ENCODE measurements around the gene SOCS2. TPM values are rescaled to one million over a fixed set of nuclear protein-coding genes. Genes with fewer than 3 reads are reported as not detected.
A peak's percentile ranks its signal among the peaks of the same experiment; 100 is the strongest.

The SOCS2 gene
- total RNA-seq, 1 experiment from 2014 or later: not detected

GRCh38 chr12:93570552-93571364, 1.7 kb upstream of the SOCS2 start:
- DNase-seq: peak; percentile 85
- Histone ChIP-seq H3K9me2 (replicated peaks; ENCODE audit: insufficient read depth, low read length) (no peaks in the 10 kb centered on the region), H3K9me3 (ENCODE audit: low read length) (no peaks in the 10 kb centered on the region), H3K27ac (ENCODE audit: low read length) (no peak overlapping the region), H2AFZ (ENCODE audit: low read length) (no peak overlapping the region), H3K27me3 (ENCODE audit: low read length) (no peaks in the 10 kb centered on the region), H3K36me3 (ENCODE audit: insufficient read depth, low read length) (no peaks in the 10 kb centered on the region), H4K20me1 (ENCODE audit: insufficient read depth, low read depth, low read length) (peaks cover 3% of the 10 kb centered on the region; the same call in 1 of the 2 replicates), H3K4me2 (ENCODE audit: low read depth, low read length, poor library complexity, severe bottlenecking) (peak overlapping the region; percentile 61), H3K9ac (ENCODE audit: low read length) (no peak overlapping the region), H3K4me3 (ENCODE audit: low read length) (peak overlapping the region; percentile 47; the same call in 1 of the 2 replicates), H3K79me2 (ENCODE audit: low read length) (no peaks in the 10 kb centered on the region), H3K4me1 (ENCODE audit: low read length) (peaks cover 25% of the 10 kb centered on the region)

- Histone ChIP-seq H4K20me1 (ENCODE audit: insufficient read depth, low read depth, low read length) (peaks cover 3% of the 10 kb centered on the region; the same call in 1 of the 2 replicates), H3K4me3 (ENCODE audit: low read length) (peak overlapping the region; percentile 47; the same call in 1 of the 2 replicates), H3K27ac (ENCODE audit: low read length) (no peak overlapping the region), H3K9me2 (replicated peaks; ENCODE audit: insufficient read depth, low read length) (no peaks in the 10 kb centered on the region), H3K27me3 (ENCODE audit: low read length) (no peaks in the 10 kb centered on the region), H3K4me1 (ENCODE audit: low read length) (peaks cover 25% of the 10 kb centered on the region), H3K4me2 (ENCODE audit: low read depth, low read length, poor library complexity, severe bottlenecking) (peak overlapping the region; percentile 61), H3K36me3 (ENCODE audit: insufficient read depth, low read length) (no peaks in the 10 kb centered on the region), H3K9ac (ENCODE audit: low read length) (no peak overlapping the region), H3K9me3 (ENCODE audit: low read length) (no peaks in the 10 kb centered on the region), H3K79me2 (ENCODE audit: low read length) (no peaks in the 10 kb centered on the region), H2AFZ (ENCODE audit: low read length) (no peak overlapping the region)
- DNase-seq: no peak
Measured at GRCh38 chr12:93571365-93571924, 1.0 kb upstream of the SOCS2 start.

- Histone ChIP-seq H3K9me2 (replicated peaks; ENCODE audit: insufficient read depth, low read length) (no peaks in the 10 kb centered on the region), H3K27ac (ENCODE audit: low read length) (no peak overlapping the region), H3K4me1 (ENCODE audit: low read length) (peaks cover 25% of the 10 kb centered on the region), H3K4me3 (ENCODE audit: low read length) (no peak overlapping the region), H3K9me3 (ENCODE audit: low read length) (no peaks in the 10 kb centered on the region), H3K9ac (ENCODE audit: low read length) (no peak overlapping the region), H3K36me3 (ENCODE audit: insufficient read depth, low read length) (no peaks in the 10 kb centered on the region), H3K27me3 (ENCODE audit: low read length) (no peaks in the 10 kb centered on the region), H4K20me1 (ENCODE audit: insufficient read depth, low read depth, low read length) (peaks cover 1% of the 10 kb centered on the region; the same call in 1 of the 2 replicates), H2AFZ (ENCODE audit: low read length) (no peak overlapping the region), H3K4me2 (ENCODE audit: low read depth, low read length, poor library complexity, severe bottlenecking) (no peak overlapping the region), H3K79me2 (ENCODE audit: low read length) (no peaks in the 10 kb centered on the region)
- no peak for DNase-seq
Measured at GRCh38 chr12:93572712-93573551, 457 bp downstream of the SOCS2 start.

GRCh38 chr12:93573552-93574223, 1.2 kb downstream of the SOCS2 start:
- H2AFZ ChIP-seq (ENCODE audit: low read length): no peak overlapping the region
- no peak overlapping the region for H3K4me2 ChIP-seq (ENCODE audit: low read depth, low read length, poor library complexity, severe bottlenecking)
- H3K4me3 ChIP-seq (ENCODE audit: low read length): no peak overlapping the region
- DNase-seq: no peak
- no peaks in the 10 kb centered on the region; the same call in 1 of the 2 replicates for H4K20me1 ChIP-seq (ENCODE audit: insufficient read depth, low read depth, low read length)
- H3K9ac ChIP-seq (ENCODE audit: low read length): no peak overlapping the region
- no peak overlapping the region for H3K27ac ChIP-seq (ENCODE audit: low read length)
- H3K27me3 ChIP-seq (ENCODE audit: low read length): no peaks in the 10 kb centered on the region
- H3K9me3 ChIP-seq (ENCODE audit: low read length): no peaks in the 10 kb centered on the region
- H3K4me1 ChIP-seq (ENCODE audit: low read length): peaks cover 25% of the 10 kb centered on the region
- H3K36me3 ChIP-seq (ENCODE audit: insufficient read depth, low read length): no peaks in the 10 kb centered on the region
- H3K79me2 ChIP-seq (ENCODE audit: low read length): no peaks in the 10 kb centered on the region
- no peaks in the 10 kb centered on the region for H3K9me2 ChIP-seq (replicated peaks; ENCODE audit: insufficient read depth, low read length)

GRCh38 chr12:93577222-93577621, 4.7 kb downstream of the SOCS2 start:
- H3K9me2 ChIP-seq (replicated peaks; ENCODE audit: insufficient read depth, low read length): no peaks in the 10 kb centered on the region
- no peak overlapping the region for H2AFZ ChIP-seq (ENCODE audit: low read length)
- H3K4me1 ChIP-seq (ENCODE audit: low read length): peaks cover 4% of the 10 kb centered on the region; the same call in 1 of the 2 replicates
- no peak overlapping the region for H3K9ac ChIP-seq (ENCODE audit: low read length)
- H3K4me2 ChIP-seq (ENCODE audit: low read depth, low read length, poor library complexity, severe bottlenecking): no peak overlapping the region
- H3K9me3 ChIP-seq (ENCODE audit: low read length): no peaks in the 10 kb centered on the region
- DNase-seq: no peak
- no peak overlapping the region for H3K27ac ChIP-seq (ENCODE audit: low read length)
- no peaks in the 10 kb centered on the region for H4K20me1 ChIP-seq (ENCODE audit: insufficient read depth, low read depth, low read length)
- H3K27me3 ChIP-seq (ENCODE audit: low read length): no peaks in the 10 kb centered on the region
- H3K4me3 ChIP-seq (ENCODE audit: low read length): no peak overlapping the region
- H3K36me3 ChIP-seq (ENCODE audit: insufficient read depth, low read length): no peaks in the 10 kb centered on the region
- H3K79me2 ChIP-seq (ENCODE audit: low read length): no peaks in the 10 kb centered on the region

- H3K4me1 ChIP-seq (ENCODE audit: low read length): peaks cover 4% of the 10 kb centered on the region; the same call in 1 of the 2 replicates
- H2AFZ ChIP-seq (ENCODE audit: low read length): no peak overlapping the region
- H3K4me2 ChIP-seq (ENCODE audit: low read depth, low read length, poor library complexity, severe bottlenecking): no peak overlapping the region
- no peaks in the 10 kb centered on the region for H3K79me2 ChIP-seq (ENCODE audit: low read length)
- H3K9me2 ChIP-seq (replicated peaks; ENCODE audit: insufficient read depth, low read length): no peaks in the 10 kb centered on the region
- no peaks in the 10 kb centered on the region for H4K20me1 ChIP-seq (ENCODE audit: insufficient read depth, low read depth, low read length)
- DNase-seq: no peak
- no peak overlapping the region for H3K9ac ChIP-seq (ENCODE audit: low read length)
- no peaks in the 10 kb centered on the region for H3K36me3 ChIP-seq (ENCODE audit: insufficient read depth, low read length)
- H3K4me3 ChIP-seq (ENCODE audit: low read length): no peak overlapping the region
- H3K9me3 ChIP-seq (ENCODE audit: low read length): no peaks in the 10 kb centered on the region
- H3K27me3 ChIP-seq (ENCODE audit: low read length): no peaks in the 10 kb centered on the region
- no peak overlapping the region for H3K27ac ChIP-seq (ENCODE audit: low read length)
Measured at GRCh38 chr12:93578221-93578620, 5.7 kb downstream of the SOCS2 start.

- DNase-seq: no peak
- Histone ChIP-seq H4K20me1 (ENCODE audit: insufficient read depth, low read depth, low read length) (no peaks in the 10 kb centered on the region), H3K9me3 (ENCODE audit: low read length) (no peaks in the 10 kb centered on the region), H2AFZ (ENCODE audit: low read length) (no peak overlapping the region), H3K4me1 (ENCODE audit: low read length) (no peaks in the 10 kb centered on the region), H3K27ac (ENCODE audit: low read length) (no peak overlapping the region), H3K36me3 (ENCODE audit: insufficient read depth, low read length) (no peaks in the 10 kb centered on the region), H3K27me3 (ENCODE audit: low read length) (no peaks in the 10 kb centered on the region), H3K9me2 (replicated peaks; ENCODE audit: insufficient read depth, low read length) (no peaks in the 10 kb centered on the region), H3K4me2 (ENCODE audit: low read depth, low read length, poor library complexity, severe bottlenecking) (no peak overlapping the region), H3K9ac (ENCODE audit: low read length) (no peak overlapping the region), H3K4me3 (ENCODE audit: low read length) (no peak overlapping the region), H3K79me2 (ENCODE audit: low read length) (no peaks in the 10 kb centered on the region)
Measured at GRCh38 chr12:93580682-93581081, 8.2 kb downstream of the SOCS2 start.
